RWPE2 (cell line): ENCODE measurements around the gene CIT.

Source experiments
- ATAC-seq: fragments of 200-7000 bp; cut with Tn5 transposase; 3 replicates; pipeline ENCODE4 v1.9.1; 2021; ENCODE audit warnings: low read depth
- DNase-seq: peaks from one replicate; pipeline ENCODE4 v3.0.0-alpha.2; 2020; ENCODE audit warnings: low spot score
- H3K27ac ChIP-seq: fragments of 450-650 bp; 2 replicates; pipeline ENCODE4 v1.5.1; 2017; ENCODE audit warnings: mild to moderate bottlenecking; ENCODE audit not compliant: poor library complexity, severe bottlenecking
- H3K27me3 ChIP-seq: fragments of 250-450 bp; sonication (Bioruptor Pico); 2 replicates; pipeline ENCODE4 v1.5.1; 2021; ENCODE audit warnings: mild to moderate bottlenecking, moderate library complexity; ENCODE audit not compliant: insufficient read depth, poor library complexity, severe bottlenecking
- H3K36me3 ChIP-seq: fragments of 250-450 bp; sonication (Bioruptor Pico); 2 replicates; pipeline ENCODE4 v1.5.1; 2020; ENCODE audit warnings: low read depth, mild to moderate bottlenecking, moderate library complexity
- H3K4me1 ChIP-seq: fragments of 250-450 bp; sonication (Bioruptor Pico); 2 replicates; pipeline ENCODE4 v1.5.1; 2021; ENCODE audit warnings: mild to moderate bottlenecking, moderate library complexity; ENCODE audit not compliant: insufficient read depth, poor library complexity, severe bottlenecking
- H3K4me3 ChIP-seq: fragments of 250-450 bp; sonication (Bioruptor Pico); 2 replicates; pipeline ENCODE4 v1.5.1; 2021; ENCODE audit warnings: mild to moderate bottlenecking, moderate library complexity; ENCODE audit not compliant: severe bottlenecking
- H3K9me3 ChIP-seq: fragments of 250-450 bp; sonication (Bioruptor Pico); 2 replicates; pipeline ENCODE4 v1.5.1; 2021; ENCODE audit warnings: mild to moderate bottlenecking, moderate library complexity; ENCODE audit not compliant: severe bottlenecking
- TF ChIP-seq, protein P1 (sequence below): fragments of 450-650 bp; IDR thresholded peaks from one replicate; pipeline ENCODE4 v1.5.1; 2017; ENCODE audit warnings: mild to moderate bottlenecking, moderate library complexity; ENCODE audit not compliant: poor library complexity, severe bottlenecking

CIT gene

DNA sequence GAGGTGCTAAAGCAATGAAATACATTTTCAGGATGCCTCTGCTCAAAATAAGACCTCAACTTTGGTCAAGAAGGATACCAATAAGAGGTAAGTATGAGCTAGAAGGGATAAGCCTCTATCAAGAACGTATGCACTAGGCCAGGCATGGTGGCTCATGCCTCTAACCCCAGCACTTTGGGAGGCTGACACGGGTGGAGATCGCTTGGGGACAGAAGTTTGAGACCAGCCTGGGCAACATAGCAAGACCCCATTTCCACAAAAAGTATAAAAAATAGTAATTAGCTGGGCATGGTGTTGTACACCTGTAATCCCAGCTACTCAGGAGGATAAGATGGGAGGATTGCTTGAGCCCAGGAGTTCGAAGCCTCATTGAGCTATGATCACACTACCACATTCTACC is 114.5 kb downstream of the CIT start:
- Histone ChIP-seq H3K4me3 (no peak overlapping the region), H3K9me3 (no peaks in the 10 kb centered on the region), H3K36me3 (peaks cover 56% of the 10 kb centered on the region), H3K27me3 (no peaks in the 10 kb centered on the region), H3K4me1 (no peaks in the 10 kb centered on the region), H3K27ac (no peak overlapping the region)
- TF ChIP-seq, protein P1, sequence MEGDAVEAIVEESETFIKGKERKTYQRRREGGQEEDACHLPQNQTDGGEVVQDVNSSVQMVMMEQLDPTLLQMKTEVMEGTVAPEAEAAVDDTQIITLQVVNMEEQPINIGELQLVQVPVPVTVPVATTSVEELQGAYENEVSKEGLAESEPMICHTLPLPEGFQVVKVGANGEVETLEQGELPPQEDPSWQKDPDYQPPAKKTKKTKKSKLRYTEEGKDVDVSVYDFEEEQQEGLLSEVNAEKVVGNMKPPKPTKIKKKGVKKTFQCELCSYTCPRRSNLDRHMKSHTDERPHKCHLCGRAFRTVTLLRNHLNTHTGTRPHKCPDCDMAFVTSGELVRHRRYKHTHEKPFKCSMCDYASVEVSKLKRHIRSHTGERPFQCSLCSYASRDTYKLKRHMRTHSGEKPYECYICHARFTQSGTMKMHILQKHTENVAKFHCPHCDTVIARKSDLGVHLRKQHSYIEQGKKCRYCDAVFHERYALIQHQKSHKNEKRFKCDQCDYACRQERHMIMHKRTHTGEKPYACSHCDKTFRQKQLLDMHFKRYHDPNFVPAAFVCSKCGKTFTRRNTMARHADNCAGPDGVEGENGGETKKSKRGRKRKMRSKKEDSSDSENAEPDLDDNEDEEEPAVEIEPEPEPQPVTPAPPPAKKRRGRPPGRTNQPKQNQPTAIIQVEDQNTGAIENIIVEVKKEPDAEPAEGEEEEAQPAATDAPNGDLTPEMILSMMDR = no peak
- DNase-seq (no peak), ATAC-seq (no peak)

DNA sequence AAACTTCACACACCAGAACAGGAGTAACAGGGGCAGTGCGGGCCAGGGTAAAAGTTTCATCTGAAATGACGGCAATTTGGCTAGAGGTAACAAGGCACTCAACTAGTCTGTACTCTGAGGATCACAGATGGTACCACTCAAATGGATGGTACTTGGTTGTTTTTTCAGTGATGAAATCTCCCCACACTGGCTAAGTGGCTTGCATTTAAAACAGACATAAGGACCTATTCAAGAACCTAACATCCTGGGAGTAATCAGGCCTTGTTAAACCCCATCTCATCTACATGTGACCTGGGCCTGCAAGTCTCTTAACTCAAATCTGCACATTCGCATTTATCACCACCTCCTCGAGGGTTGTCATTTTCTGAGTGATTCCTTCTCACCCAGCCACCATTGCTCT is 118.4 kb downstream of the CIT start:
- Histone ChIP-seq H3K36me3 (peaks cover 63% of the 10 kb centered on the region), H3K4me1 (no peaks in the 10 kb centered on the region), H3K27me3 (no peaks in the 10 kb centered on the region), H3K9me3 (no peaks in the 10 kb centered on the region), H3K4me3 (no peak overlapping the region), H3K27ac (no peak overlapping the region)
- DNase-seq (no peak), ATAC-seq (no peak)
- TF ChIP-seq, protein P1 = no peak

DNA sequence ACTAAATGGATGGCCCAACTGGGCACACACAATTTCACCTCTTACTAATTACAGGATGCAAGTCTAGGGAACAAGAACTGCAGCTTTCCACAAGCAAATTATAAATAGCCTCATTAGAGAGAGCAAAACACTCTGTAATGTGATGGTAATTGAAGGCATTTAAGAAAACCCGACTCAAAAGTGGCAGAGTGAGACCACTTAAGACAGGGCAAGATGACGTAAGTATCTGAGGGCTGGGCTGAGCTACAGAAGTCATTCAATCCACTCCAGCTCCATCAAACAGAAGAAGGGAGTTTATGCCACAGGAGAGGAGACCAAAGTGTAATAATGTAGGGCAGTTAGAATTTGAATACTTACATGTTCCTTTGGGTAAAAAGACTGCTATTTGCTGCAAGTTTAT is 118.9 kb downstream of the CIT start:
- no peak overlapping the region for H3K27ac ChIP-seq
- peaks cover 59% of the 10 kb centered on the region for H3K36me3 ChIP-seq
- H3K4me3 ChIP-seq = no peak overlapping the region
- no peaks in the 10 kb centered on the region for H3K4me1 ChIP-seq
- H3K27me3 ChIP-seq = no peaks in the 10 kb centered on the region
- no peaks in the 10 kb centered on the region for H3K9me3 ChIP-seq
- TF ChIP-seq, protein P1 = no peak
- ATAC-seq (no peak), DNase-seq (no peak)

DNA sequence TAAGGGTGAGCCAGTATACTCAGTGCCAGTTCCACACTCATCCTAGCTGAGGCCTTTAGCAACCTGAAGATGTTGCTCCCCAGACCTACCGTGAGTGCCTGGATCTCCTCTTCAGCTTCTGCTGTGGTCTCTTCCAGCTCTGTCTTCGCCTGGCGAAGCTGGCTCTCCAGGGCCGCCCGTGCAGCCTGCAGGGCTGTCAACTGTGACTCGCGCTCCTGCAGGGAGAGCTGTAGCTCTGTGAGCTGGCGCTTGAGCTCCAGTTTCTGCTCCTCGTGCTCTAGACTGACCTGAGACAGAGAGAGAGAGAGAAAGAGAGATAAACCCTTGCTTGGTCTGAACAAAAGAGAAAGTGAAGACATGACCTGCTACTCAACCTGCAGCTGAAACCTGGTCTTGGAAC is 125.2 kb downstream of the CIT start:
- Histone ChIP-seq H3K4me1 (no peaks in the 10 kb centered on the region), H3K36me3 (peaks cover 41% of the 10 kb centered on the region), H3K9me3 (no peaks in the 10 kb centered on the region), H3K27me3 (no peaks in the 10 kb centered on the region), H3K4me3 (no peak overlapping the region), H3K27ac (no peak overlapping the region)
- ATAC-seq (no peak), DNase-seq (no peak)
- TF ChIP-seq, protein P1 = no peak

DNA sequence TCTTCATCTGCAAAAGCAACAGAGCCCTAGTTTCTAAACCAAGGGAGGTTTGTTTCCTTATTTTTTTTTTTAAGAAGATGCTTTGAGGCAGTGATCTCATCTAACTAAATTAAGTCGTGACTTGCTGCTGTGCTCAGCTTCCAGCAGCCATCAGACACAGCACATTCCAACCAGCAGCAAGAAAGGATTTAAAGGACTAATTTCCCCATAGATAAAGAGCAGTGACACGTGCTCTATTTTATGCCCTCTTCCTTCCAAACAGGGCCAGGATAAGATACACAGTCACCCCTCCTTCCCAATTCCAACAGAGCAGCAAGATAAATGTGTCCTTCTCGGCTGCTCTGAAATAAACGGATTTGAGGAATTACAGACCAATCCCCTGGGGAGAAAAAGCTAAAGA is 127.5 kb downstream of the CIT start:
- Histone ChIP-seq H3K4me3 (no peak overlapping the region), H3K27ac (no peak overlapping the region), H3K36me3 (peaks cover 50% of the 10 kb centered on the region), H3K4me1 (no peaks in the 10 kb centered on the region), H3K9me3 (peaks cover 11% of the 10 kb centered on the region), H3K27me3 (no peaks in the 10 kb centered on the region)
- DNase-seq (no peak), ATAC-seq (no peak)
- TF ChIP-seq, protein P1 = no peak
